Activated CD4-positive, alpha-beta T cell treated with anti-CD3 and anti-CD28 coated beads, Interleukin-2, amount 50 U/mL, for 1 hour (primary cell): ENCODE measurements around the gene TUSC1.
"Not testable (repeated sequence)": the region's sequence is repeated elsewhere in the genome, so short reads cannot be mapped to it uniquely, and the experiment has no call there.

ENCODE experiments used
- DNase-seq: peaks from one replicate; pipeline ENCODE4 v3.0.0-alpha.2; 2020

TUSC1 gene

GRCh38 chr9:25678147-25678666 is at the start of gene TUSC1:
TUSC1 (minus strand) TSS chr9:25678444; CDS start chr9:25678312, 132 bp downstream.
- DNase-seq = peak; percentile 2

DNA sequence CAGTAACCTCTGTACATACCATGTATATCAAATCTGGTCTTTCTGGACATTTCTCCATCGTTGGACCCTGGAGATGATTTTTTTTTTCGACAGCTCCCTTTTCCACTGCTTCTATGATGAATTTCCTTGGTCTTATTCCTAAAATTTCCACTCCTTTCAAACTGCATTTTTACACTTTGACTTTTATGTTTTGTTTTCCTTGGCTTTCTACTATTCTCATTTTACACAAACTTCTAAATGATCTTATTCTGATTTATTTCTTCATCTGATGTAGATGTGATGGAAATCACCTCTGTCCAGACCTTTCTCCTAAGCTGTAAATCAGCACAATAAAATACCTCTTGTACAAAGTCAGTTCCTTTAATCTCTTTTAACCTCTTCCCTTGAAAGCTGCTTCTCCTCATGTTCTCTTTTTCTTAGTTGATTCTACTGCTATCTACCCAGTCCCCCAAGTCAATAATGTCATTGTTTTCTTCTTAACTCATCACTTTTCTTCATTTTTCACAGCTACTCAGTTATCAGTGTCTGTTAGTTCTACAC is 48.7 kb upstream of the TUSC1 start:
- no peak for DNase-seq

DNA sequence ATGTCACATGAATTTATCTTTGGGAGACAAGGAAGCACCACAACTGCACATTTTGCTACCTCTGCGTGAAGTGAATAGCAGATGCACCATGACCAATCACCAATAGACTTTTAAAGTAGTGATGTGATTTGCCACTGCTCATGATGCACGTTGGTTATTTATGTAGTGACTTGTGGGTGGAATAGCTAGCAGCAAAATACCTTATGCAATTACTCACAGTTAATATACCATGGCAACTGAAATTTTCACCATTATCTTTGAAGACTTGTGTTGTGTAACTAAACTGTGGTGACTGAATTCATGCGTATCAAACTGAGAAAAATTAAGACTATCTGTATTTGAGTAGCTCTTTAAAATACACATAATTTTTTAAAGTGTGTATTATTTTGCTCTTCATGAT is 46.2 kb upstream of the TUSC1 start:
- no peak for DNase-seq

GRCh38 chr9:25716220-25716872 is 38.1 kb upstream of the TUSC1 start:
- DNase-seq = no peak

DNA sequence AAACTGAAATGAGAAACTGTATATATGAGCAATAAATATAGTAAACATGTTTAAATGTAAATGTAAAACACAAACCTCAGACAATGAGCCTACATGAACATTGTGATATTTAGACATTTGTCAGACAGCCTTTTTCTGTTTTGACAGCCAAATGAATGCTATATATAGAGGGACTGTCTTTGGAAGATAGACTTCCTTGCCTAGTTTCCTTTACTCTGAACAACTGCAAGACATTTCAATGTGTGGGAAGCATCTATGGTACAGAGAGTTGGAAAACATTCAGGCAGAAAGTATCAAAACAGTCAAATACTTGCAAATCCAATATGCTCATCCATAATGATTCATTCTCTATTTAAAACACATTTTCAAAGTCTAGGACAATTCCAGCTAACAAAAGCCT is 31.7 kb upstream of the TUSC1 start:
- DNase-seq = no peak

- no peak for DNase-seq
Measured at GRCh38 chr9:25704800-25705199, 26.6 kb upstream of the TUSC1 start.

DNA sequence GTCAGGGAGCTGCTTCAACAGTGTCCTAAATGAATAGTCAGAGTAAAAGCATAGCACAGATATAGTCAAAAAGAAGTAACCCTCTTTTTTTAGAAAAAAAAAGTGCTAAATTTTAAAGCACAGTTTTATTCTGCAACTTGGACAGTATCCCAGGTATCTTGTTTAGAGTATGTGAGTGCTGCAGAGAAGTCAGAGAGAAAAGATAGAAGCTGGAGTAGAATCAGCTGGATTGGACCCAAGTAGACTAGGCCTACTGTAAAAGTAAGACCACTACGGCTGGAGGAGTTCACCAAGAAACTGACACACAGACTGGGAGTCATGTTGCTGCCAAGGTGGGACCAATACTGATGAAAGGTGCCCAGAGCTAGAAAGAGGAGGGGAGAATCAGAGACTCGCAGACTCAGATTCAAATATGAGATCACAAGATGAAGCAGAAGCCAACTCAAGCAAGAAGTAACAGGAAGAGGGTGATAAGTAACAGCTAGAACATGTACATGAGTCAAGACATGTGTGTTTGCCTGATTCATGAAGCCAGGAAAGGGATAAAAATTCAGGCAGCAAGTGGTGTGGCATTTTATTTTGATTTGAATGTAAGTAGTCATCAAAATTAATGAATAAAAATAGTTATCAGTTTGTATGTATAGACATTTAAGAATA is 25.6 kb upstream of the TUSC1 start:
- no peak for DNase-seq

DNA sequence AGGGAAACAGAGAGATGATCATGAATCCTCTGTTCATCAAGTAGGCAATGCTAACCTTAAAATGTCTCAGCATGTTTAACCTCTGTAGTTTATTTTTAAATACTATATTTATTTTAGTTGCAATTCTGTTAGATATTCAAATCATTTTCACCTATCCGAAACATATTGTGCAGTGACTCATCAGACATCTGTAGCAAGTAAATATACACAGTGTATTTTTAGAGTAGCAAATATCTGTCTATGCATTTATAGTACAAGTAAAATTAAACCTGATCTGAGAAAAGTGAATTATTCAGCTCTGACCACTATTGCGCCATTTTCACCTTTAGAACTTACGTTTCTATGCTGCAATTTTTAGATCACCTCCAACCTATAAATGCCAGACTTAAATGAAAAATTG is 24.3 kb upstream of the TUSC1 start:
- DNase-seq = no peak

GRCh38 chr9:25700899-25701298 is 22.7 kb upstream of the TUSC1 start:
- not testable (repeated sequence) for DNase-seq

- DNase-seq = no peak
Measured at GRCh38 chr9:25700430-25700829, 22.2 kb upstream of the TUSC1 start.

GRCh38 chr9:25691786-25692185 is 13.5 kb upstream of the TUSC1 start:
- DNase-seq = no peak

DNA sequence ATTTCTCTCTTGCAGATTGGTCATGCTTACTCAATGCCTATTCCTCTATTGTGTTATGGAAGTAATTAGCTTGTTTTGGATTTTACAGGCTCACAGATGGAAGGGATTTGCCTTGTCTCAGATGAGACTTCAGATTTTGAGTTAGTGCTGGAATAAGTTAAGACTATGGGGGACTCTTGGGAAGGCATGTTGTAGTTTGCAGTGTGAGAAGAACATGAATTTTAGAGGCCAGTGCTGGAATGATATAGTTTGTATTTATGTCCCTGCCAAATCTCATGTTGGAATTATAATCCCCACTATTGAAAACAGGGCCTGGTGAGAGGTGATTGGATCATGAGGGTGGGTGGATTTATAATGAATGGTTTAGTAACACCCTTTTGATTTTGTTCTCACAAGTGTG is 6.1 kb upstream of the TUSC1 start:
- no peak for DNase-seq

GRCh38 chr9:25681266-25681665 is 3.0 kb upstream of the TUSC1 start:
- no peak for DNase-seq

DNA sequence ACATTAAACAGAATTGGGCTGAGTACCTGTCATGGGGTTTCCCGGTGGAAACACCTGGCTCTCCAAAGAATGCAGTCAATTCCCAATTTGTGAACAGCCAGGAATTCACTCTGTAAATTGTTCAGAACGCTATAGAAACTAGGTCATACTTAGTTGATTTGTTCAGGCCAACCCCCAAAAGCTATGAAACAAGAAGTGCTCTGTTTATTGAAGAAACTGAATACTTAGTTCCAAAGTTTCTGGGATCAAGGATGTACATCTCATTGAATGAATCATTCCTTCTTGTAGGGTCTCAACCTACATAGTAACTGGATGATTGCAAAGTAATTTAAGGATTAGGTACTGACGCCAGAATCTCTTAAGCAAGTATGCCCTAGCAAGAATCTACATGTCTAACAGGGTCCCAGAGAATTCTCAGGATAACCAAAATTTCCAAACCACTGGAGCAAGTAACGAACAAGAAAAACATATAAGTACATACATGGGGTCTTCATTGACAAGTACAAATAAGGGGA is 659 bp upstream of the TUSC1 start:
- DNase-seq = no peak

DNA sequence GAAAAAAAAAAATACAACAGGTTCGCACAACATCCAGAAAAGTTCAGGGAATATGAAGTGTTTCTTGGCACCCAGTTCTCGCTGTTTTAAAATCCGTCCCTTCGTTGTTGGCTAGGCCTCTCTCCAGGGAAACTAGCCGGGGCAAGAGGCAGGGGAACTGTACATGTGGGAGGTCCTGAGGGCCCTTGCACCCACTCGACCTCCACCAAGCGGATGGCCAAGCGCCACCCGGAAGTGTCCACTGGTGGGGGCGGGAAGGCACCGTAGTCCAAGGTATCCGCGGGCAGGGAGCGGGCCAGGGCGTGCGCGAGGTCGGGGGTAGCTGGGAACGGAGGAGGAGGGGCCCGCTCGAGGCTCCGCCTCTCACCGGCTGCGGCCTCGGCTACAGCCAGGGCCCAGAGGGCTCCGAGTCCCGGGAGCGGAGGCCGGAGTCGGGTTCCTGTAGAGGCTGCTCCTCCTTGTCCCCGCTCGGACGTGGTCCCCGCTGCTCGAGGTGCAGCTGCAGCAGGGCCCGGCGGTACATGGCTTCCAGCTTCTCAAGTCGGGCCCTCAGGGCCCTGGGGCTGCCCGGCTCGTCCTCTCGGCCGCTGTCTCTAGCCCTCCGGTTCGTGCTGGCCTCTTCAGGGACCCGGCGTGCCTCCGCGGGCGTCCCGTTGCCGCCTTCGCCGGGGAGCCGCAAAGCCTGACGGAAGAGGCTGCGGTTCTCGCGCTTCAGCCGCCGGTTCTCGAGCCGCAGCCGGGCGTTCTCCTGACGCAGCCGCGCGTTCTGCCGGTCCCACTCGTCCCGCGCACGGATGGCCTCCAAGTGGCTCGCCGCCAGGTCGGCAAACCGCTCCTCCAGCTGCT is 720 bp downstream of the TUSC1 start:
- peak; percentile 0 for DNase-seq

DNA sequence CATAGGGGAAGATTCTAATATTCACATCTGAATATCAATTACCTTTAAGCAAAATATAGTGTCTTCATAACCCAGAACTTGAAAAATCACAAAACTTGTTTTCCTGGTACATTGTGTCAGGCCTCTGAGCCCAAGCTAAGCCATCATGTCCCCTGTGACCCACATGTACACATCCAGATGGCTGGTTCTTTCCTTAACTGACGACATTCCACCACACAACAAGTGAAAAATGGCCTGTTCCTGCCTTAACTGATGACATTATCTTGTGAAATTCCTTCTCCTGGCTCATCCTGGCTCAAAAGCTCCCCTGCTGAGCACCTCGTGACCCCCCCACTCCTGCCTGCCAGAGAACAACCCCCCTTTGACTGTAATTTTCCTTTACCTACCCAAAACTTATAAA is 2.4 kb downstream of the TUSC1 start:
- DNase-seq = not testable (repeated sequence)

DNA sequence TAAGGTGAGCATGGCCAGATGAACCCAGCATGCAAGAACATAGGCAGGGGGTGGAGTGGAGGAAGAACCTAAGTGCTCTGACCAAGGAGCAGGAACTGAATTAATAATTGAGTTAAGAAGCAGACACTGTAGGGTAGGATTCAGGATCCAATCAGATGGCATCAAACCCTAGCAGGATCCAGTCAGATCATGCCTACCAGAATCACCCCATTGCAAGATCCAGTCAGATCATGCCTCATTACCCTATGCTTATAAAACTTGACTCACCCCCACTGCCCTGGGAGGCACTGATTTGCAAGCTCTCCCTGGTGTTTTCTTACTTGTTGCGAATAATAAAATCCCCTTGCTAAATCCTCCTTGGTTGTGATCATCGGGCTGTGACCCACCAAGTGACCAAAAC is 19.7 kb downstream of the TUSC1 start:
- DNase-seq = no peak

DNA sequence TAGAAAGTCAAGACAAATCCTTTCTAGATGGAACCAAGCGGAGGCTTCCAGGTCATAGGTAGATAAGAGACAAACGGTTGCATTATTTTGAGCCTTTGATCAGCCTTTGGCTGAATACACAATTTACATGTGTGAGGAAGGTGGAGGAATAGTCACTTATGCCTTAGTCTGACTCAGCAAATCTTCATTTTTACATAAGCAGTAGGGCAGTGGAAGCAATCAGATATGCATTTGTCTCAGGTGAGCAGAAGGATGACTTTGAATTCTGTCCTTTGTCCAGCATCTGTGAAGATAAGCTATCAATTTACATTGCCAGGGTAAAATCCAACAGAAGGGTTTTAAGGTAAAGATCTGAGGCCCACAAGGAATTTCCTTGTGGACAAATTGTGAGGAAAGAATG is 23.8 kb downstream of the TUSC1 start:
- DNase-seq = no peak

DNA sequence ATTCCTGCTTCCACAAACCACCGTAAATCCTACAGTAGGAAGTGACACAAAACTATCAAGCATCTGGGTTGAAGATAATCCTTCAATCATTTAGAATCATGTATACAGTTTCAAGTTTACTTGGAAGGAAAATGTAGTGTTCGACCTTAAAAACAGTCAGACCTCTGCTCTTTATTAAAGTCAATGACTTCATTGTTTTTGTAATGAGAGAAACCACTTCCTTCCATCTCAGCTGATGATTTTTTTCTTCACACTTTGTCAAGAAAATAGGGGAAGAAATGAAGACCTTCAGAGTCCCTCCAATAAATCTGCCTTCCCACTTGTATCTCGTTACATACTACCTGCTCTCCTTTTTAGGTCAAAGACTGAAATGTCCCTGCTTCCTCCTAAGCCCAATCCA is 30.1 kb downstream of the TUSC1 start:
- DNase-seq = no peak

DNA sequence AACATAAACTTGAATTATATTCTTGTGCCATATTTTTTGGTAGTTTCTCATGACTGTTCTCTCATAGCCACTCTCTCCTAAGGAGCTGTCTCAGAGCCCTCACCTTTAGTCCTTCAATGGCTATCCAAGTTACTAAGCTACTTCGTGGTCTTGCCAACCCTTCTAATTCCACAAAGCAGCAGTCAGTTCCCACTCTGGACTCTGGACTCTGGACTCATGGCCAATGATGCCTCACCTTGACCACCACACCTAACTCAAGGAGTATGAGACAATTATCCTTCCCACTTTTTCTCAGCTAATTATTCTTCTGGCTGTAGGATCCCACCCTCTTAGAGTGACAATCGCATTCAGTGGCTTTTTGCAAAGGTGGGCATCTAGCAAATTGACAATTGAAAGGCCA is 42.2 kb downstream of the TUSC1 start:
- no peak for DNase-seq

GRCh38 chr9:25629231-25629630 is 49.0 kb downstream of the TUSC1 start:
- DNase-seq = no peak
